ENCODE results near the gene YWHAG. TPM values are rescaled to one million over a fixed set of nuclear protein-coding genes. Genes with fewer than 3 reads are reported as not detected.

YWHAG gene
- polyA plus RNA-seq, 1 experiment: 48.8 TPM

- POLR2A ChIA-PET: no interaction called here
- CTCF ChIA-PET: interaction anchor here (1.7 to 1.8 kb wide), 2 partner anchors 20 to 25 kb away, joined by 4 to 5 read pairs; partner anchors contain the start of gene YWHAG
- no peak for TF ChIP-seq CTCF (IDR thresholded peaks at IDR 0.05; ENCODE audit: insufficient read depth, low read depth, low read length)
- Histone ChIP-seq H3K27me3 (ENCODE audit: control insufficient read depth, insufficient read depth, low read length) (no peaks in the 10 kb centered on the region), H3K4me3 (ENCODE audit: low read depth, low read length) (no peak overlapping the region), H3K36me3 (ENCODE audit: control insufficient read depth, insufficient read depth, low read length) (peaks cover 7% of the 10 kb centered on the region)
- no peak for DNase-seq (ENCODE audit: low read depth)
These were observed 24.3 kb downstream of the YWHAG start for GRCh38 chr7:76334320-76334967.

GRCh38 chr7:76333511-76334101 lies 25.2 kb downstream of the YWHAG start:
- POLR2A ChIA-PET: no interaction called here

GRCh38 chr7:76332078-76332477 lies 26.7 kb downstream of the YWHAG start:
- Histone ChIP-seq H3K4me3 (ENCODE audit: low read depth, low read length) (no peak overlapping the region), H3K36me3 (ENCODE audit: control insufficient read depth, insufficient read depth, low read length) (peaks cover 15% of the 10 kb centered on the region), H3K27me3 (ENCODE audit: control insufficient read depth, insufficient read depth, low read length) (no peaks in the 10 kb centered on the region)
- DNase-seq (ENCODE audit: low read depth): no peak
- ChIA-PET CTCF (no interaction called here), POLR2A (no interaction called here)
- TF ChIP-seq CTCF (IDR thresholded peaks at IDR 0.05; ENCODE audit: insufficient read depth, low read depth, low read length): no peak

More at GRCh38 chr7:76333511-76334101, 25.2 kb downstream of the YWHAG start:
- CTCF ChIA-PET: interaction anchor here (0.7 to 1.7 kb wide), 2 partner anchors 25 to 63 kb away, joined by 3 to 4 read pairs; partner anchors contain the start of gene YWHAG
- peaks cover 9% of the 10 kb centered on the region for H3K36me3 ChIP-seq (ENCODE audit: control insufficient read depth, insufficient read depth, low read length)
- DNase-seq (ENCODE audit: low read depth): no peak
- TF ChIP-seq CTCF (IDR thresholded peaks at IDR 0.05; ENCODE audit: insufficient read depth, low read depth, low read length): no peak
- H3K4me3 ChIP-seq (ENCODE audit: low read depth, low read length): no peak overlapping the region
- H3K27me3 ChIP-seq (ENCODE audit: control insufficient read depth, insufficient read depth, low read length): no peaks in the 10 kb centered on the region

- Histone ChIP-seq H3K27me3 (ENCODE audit: control insufficient read depth, insufficient read depth, low read length) (no peaks in the 10 kb centered on the region), H3K4me3 (ENCODE audit: low read depth, low read length) (no peak overlapping the region), H3K36me3 (ENCODE audit: control insufficient read depth, insufficient read depth, low read length) (peaks cover 19% of the 10 kb centered on the region)
- CTCF ChIA-PET: interaction anchor here (0.7 to 1.2 kb wide), 2 partner anchors 10 to 20 kb away, joined by 3 to 4 read pairs; no protein-coding TSS in a partner anchor
- DNase-seq (ENCODE audit: low read depth): no peak
- POLR2A ChIA-PET: no interaction called here
- TF ChIP-seq CTCF (IDR thresholded peaks at IDR 0.05; ENCODE audit: insufficient read depth, low read depth, low read length): no peak
These were observed 28.1 kb downstream of the YWHAG start for GRCh38 chr7:76330673-76331072.

- DNase-seq (ENCODE audit: low read depth): no peak
- ChIA-PET POLR2A (interaction anchor here (0.6 kb wide), 1 partner anchor 29 kb away, joined by 4 read pairs; the partner anchor contains the start of gene YWHAG), CTCF (no interaction called here)
These were observed 28.5 kb downstream of the YWHAG start for GRCh38 chr7:76330261-76330660.

More at GRCh38 chr7:76330261-76330660, 28.5 kb downstream of the YWHAG start:
- no peak overlapping the region for H3K4me3 ChIP-seq (ENCODE audit: low read depth, low read length)
- H3K27me3 ChIP-seq (ENCODE audit: control insufficient read depth, insufficient read depth, low read length): no peaks in the 10 kb centered on the region
- peaks cover 19% of the 10 kb centered on the region for H3K36me3 ChIP-seq (ENCODE audit: control insufficient read depth, insufficient read depth, low read length)
- TF ChIP-seq CTCF (IDR thresholded peaks at IDR 0.05; ENCODE audit: insufficient read depth, low read depth, low read length): no peak

All from BJ (cell line).